SKM-1 (cell line): ENCODE results near the gene ASTL.
"Not testable (repeated sequence)": the region's sequence is repeated elsewhere in the genome, so short reads cannot be mapped to it uniquely, and the experiment has no call there.

Experiments
- DNase-seq: peaks from one replicate; lab custom pipeline; 2025; ENCODE audit not compliant: unreplicated experiment; lab: John Stamatoyannopoulos, UW

ASTL gene

GRCh38 chr2:96146153-96146880 lies 8.0 kb upstream of the ASTL start:
- DNase-seq, result peak; percentile 63

GRCh38 chr2:96145848-96146152 lies 7.5 kb upstream of the ASTL start:
- DNase-seq, result no peak

- peak; percentile 74 for DNase-seq
These were observed 6.9 kb upstream of the ASTL start, which contains the start of gene DUSP2 for GRCh38 chr2:96145036-96145847. Gene DUSP2 (minus strand): TSS chr2:96145440. CDS start chr2:96145354, 86 bp downstream.

- no peak for DNase-seq
These were observed 6.3 kb upstream of the ASTL start for GRCh38 chr2:96144481-96145035.

GRCh38 chr2:96143848-96144480 lies 5.7 kb upstream of the ASTL start:
- DNase-seq, result no peak

GRCh38 chr2:96143231-96143847 lies 5.0 kb upstream of the ASTL start:
- DNase-seq, result no peak

- DNase-seq, result no peak
These were observed 4.2 kb upstream of the ASTL start for GRCh38 chr2:96142217-96143113.

GRCh38 chr2:96141624-96141967 lies 3.3 kb upstream of the ASTL start:
- not testable (repeated sequence) for DNase-seq

GRCh38 chr2:96140941-96141623 lies 2.8 kb upstream of the ASTL start:
- no peak for DNase-seq

GRCh38 chr2:96139181-96139758 lies 968 bp upstream of the ASTL start:
- DNase-seq, result no peak

- no peak for DNase-seq
These were observed 752 bp downstream of the ASTL start for GRCh38 chr2:96137321-96138178.

- DNase-seq, result no peak
These were observed 2.1 kb downstream of the ASTL start for GRCh38 chr2:96136129-96136720.

- no peak for DNase-seq
These were observed 2.7 kb downstream of the ASTL start for GRCh38 chr2:96135621-96136020.

- no peak for DNase-seq
These were observed 3.1 kb downstream of the ASTL start for GRCh38 chr2:96135171-96135570.

- DNase-seq, result no peak
These were observed 3.9 kb downstream of the ASTL start for GRCh38 chr2:96134421-96134820.

- DNase-seq, result no peak
These were observed 6.2 kb downstream of the ASTL start for GRCh38 chr2:96131813-96132745.
